GM21529 (cell line): ENCODE results near the gene SPATA1.
A peak's percentile ranks its signal among the peaks of the same experiment; 100 is the strongest.

Source experiments
- ATAC-seq: cut with Tn5 transposase; IDR thresholded peaks from one replicate; pipeline ENCODE4 v1.9.1; 2021; ENCODE audit not compliant: unreplicated experiment

The SPATA1 gene

GRCh38 chr1:84508510-84508909 lies 2.3 kb downstream of the SPATA1 start:
- no peak for ATAC-seq

- ATAC-seq: no peak
These were observed 2.8 kb downstream of the SPATA1 start for GRCh38 chr1:84509029-84509428.

- no peak for ATAC-seq
These were observed 4.0 kb downstream of the SPATA1 start for GRCh38 chr1:84510165-84510564.

GRCh38 chr1:84510668-84511067 lies 4.5 kb downstream of the SPATA1 start:
- no peak for ATAC-seq

GRCh38 chr1:84524590-84524989 lies 18.4 kb downstream of the SPATA1 start:
- ATAC-seq: no peak

- ATAC-seq: no peak
These were observed 19.6 kb downstream of the SPATA1 start for GRCh38 chr1:84525779-84526178.

GRCh38 chr1:84538599-84538998 lies 32.4 kb downstream of the SPATA1 start:
- peak; percentile 55 for ATAC-seq

- ATAC-seq: no peak
These were observed 33.8 kb downstream of the SPATA1 start for GRCh38 chr1:84539972-84540371.

GRCh38 chr1:84540759-84541158 lies 34.6 kb downstream of the SPATA1 start:
- ATAC-seq: no peak

- ATAC-seq: no peak
These were observed 35.5 kb downstream of the SPATA1 start for GRCh38 chr1:84541679-84542078.

GRCh38 chr1:84550826-84551225 lies 44.6 kb downstream of the SPATA1 start:
- no peak for ATAC-seq

- ATAC-seq: no peak
These were observed 63.0 kb downstream of the SPATA1 start for GRCh38 chr1:84569216-84569615.

- ATAC-seq: no peak
These were observed 64.4 kb downstream of the SPATA1 start for GRCh38 chr1:84570436-84571149.

- no peak for ATAC-seq
These were observed 65.0 kb downstream of the SPATA1 start for GRCh38 chr1:84571150-84571535.

GRCh38 chr1:84573481-84573966 lies 67.3 kb downstream of the SPATA1 start:
- ATAC-seq: no peak

GRCh38 chr1:84573967-84574842 lies 68.0 kb downstream of the SPATA1 start, which contains the start of gene CTBS:
TSS of gene CTBS (minus strand) at chr1:84574440. CDS start at chr1:84574415, 25 bp downstream.
- peak; percentile 77 for ATAC-seq

GRCh38 chr1:84574936-84575335 lies 68.8 kb downstream of the SPATA1 start:
- no peak for ATAC-seq

- no peak for ATAC-seq
These were observed 75.5 kb downstream of the SPATA1 start for GRCh38 chr1:84581648-84582047.

- peak; percentile 55 for ATAC-seq
These were observed 76.8 kb downstream of the SPATA1 start for GRCh38 chr1:84582802-84583587.

GRCh38 chr1:84583648-84584047 lies 77.5 kb downstream of the SPATA1 start:
- peak; percentile 23 for ATAC-seq

GRCh38 chr1:84584126-84584525 lies 77.9 kb downstream of the SPATA1 start:
- ATAC-seq: peak; percentile 62
